ENCODE data around the gene ATRIP.

ATRIP gene

DNA sequence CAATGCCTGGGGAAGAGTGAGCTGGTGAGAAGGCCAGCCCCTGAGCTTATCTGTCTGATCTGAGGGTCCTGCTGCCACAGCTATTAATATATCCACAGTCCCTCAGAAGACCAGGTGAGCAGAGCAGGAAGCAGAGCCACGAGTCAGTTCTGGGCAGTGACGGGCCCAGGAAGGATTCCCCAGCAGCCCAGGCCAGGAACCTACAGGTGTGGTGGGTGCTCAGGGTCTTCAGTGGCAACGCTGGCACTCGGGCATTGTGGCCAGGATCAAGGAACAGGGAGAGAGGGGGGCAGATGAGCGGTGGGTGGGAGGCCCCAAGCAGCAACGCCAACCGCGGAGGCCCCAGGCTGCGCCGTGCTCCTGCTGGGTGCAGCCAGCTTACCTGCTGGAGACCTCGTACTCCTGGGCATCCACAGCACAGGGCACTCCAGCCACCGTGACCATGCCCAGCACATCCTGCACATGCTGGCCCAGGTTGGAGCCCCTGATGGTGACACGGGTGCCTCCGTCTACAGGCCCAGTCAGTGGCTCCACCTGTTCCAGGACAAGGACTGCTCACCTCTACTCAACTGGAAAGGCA, 28.9 kb upstream of the ATRIP start:
- TF ChIP-seq, protein P1, sequence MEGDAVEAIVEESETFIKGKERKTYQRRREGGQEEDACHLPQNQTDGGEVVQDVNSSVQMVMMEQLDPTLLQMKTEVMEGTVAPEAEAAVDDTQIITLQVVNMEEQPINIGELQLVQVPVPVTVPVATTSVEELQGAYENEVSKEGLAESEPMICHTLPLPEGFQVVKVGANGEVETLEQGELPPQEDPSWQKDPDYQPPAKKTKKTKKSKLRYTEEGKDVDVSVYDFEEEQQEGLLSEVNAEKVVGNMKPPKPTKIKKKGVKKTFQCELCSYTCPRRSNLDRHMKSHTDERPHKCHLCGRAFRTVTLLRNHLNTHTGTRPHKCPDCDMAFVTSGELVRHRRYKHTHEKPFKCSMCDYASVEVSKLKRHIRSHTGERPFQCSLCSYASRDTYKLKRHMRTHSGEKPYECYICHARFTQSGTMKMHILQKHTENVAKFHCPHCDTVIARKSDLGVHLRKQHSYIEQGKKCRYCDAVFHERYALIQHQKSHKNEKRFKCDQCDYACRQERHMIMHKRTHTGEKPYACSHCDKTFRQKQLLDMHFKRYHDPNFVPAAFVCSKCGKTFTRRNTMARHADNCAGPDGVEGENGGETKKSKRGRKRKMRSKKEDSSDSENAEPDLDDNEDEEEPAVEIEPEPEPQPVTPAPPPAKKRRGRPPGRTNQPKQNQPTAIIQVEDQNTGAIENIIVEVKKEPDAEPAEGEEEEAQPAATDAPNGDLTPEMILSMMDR (conservative IDR thresholded peaks at IDR 0.05) = no peak
- no peak overlapping the region for H3K27ac ChIP-seq

DNA sequence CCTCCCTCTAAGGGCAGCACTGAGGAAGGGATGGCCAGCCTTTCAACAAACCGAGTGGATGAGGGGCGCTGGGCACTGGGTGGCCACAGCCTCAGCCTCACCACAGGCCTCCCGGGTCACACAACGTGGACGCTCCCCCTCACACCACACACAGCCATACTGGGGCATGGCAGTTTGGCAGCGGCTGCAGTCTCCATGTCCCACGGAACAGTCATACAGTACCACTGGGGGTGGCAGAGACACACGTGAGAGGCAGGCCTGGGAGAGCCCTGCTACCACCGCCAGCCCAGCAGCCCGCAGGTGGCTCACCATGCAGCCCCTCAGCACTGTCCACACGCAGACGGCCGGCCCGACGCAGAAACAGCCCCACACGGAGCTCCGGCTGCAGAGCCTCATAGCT, 28.4 kb upstream of the ATRIP start:
- TF ChIP-seq, protein P1 (conservative IDR thresholded peaks at IDR 0.05) = no peak
- no peak overlapping the region for H3K27ac ChIP-seq

DNA sequence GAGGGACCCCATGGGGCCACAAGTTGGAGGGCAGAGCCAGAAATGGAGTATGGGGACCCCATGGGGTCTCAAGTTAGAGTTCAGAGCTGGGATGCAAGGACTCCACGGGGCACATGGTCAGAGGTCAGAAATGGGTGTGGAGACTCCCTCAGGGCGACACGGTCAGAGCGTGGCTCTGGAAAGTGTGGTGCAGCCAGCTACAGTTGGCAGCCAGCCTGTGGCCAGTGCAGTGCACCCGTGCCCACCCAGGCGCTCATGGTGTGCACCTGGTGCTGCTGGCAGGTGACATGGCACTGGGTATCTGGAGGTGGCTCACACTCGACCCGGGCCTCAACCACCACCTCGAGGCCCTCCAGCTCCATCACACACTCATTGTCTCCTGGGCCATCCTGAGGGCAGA, 27.9 kb upstream of the ATRIP start:
- TF ChIP-seq, protein P1 (conservative IDR thresholded peaks at IDR 0.05) = no peak
- no peak overlapping the region for H3K27ac ChIP-seq

DNA sequence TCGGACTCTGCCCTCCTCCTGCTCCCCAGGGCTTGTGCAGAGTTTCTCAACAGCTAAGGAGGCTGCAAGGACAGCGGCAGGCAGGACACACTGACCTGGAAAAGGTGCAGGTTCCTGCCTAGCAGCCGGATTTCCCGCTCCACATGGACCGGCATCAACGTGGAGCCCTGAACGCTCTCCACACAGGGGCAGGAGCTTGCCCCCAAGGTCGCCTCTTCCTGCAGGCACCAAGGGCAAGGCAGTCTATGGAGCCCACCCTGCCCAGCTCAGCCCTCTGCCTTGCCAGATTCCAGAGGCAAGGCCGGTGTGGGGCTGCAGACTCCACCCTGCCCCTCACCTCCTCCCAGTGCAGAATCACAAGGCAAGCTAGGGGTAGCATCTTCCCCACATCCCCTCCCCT, 27.4 kb upstream of the ATRIP start:
- TF ChIP-seq, protein P1 (conservative IDR thresholded peaks at IDR 0.05) = no peak
- H3K27ac ChIP-seq = no peak overlapping the region

DNA sequence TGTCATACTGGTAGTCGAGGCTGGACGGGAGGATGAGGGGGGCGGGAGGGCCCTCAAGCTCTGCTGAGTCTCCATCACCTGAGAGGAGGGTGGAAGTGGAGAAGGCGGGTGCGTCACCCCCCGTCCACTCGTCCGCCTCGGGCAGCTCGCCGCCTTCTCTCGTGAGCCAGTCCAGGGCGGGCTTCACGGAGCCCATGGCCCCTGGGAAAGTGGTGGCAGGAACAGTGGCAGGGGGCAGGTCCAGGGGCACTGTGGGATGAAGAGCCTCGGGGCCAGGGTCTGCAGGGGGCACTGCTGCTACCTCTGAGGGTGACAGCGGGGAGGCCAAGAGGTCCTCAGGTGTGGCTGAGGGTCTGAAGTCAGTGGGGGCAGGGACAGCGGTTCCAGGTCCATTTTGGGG, 26.9 kb upstream of the ATRIP start:
- no peak overlapping the region for H3K27ac ChIP-seq
- TF ChIP-seq, protein P1 (conservative IDR thresholded peaks at IDR 0.05) = no peak

DNA sequence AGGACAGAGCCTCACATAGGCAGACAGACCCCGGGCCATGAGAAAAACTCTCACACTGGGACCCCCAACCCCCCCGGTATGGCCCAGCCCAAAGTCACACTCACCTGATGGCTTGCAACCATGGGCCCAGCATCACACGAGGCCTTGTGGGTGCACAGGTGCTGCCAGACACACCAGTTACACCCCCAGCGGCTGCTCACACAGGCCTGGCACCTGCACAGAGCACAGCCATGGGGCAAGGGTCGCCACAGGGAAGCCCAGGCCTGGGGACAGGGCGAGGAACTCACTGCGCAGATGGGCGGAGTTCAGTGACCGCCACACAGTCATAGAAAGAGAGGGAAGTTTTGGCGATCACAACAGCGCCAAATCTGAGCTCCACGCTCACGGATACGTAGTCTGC, 26.0 kb upstream of the ATRIP start:
- TF ChIP-seq, protein P1 (conservative IDR thresholded peaks at IDR 0.05) = no peak
- H3K27ac ChIP-seq = no peak overlapping the region

DNA sequence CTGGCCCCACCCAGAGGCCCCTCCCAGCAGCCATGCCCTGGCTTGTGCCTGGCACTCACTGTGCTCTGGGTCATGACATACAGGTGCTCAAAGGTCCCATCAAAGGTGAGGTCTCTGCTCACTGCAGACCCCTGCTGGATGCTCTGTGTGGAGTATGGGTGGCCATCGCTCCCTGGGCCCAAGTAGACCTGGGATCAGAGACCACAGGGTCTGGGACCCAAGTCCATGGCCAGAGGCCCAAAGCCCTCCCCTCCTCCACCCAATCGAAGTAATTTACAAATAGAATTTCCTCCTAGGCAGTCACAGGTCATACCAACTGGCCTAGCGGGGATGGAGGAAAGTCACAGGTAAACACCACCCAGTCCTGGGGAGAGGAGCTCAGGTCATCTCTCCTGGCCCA, 24.3 kb upstream of the ATRIP start:
- TF ChIP-seq, protein P1 (conservative IDR thresholded peaks at IDR 0.05) = peak; percentile 32
- H3K27ac ChIP-seq = no peak overlapping the region
